Measurements from ENCODE around the gene APBB1.

GRCh38 chr11:6418557-6419008, 311 bp downstream of the APBB1 start:
- TF ChIP-seq CTCF (IDR thresholded peaks at IDR 0.05 in 8 of 11, conservative IDR thresholded peaks at IDR 0.05 in 3 of 11) (no peak), POLR2A (IDR thresholded peaks at IDR 0.05) (no peak), POLR2AphosphoS5 (IDR thresholded peaks at IDR 0.05) (no peak)

All from spleen (tissue), 7 donors.